K562 (cell line): ENCODE measurements around the gene YJEFN3. TPM values are rescaled to one million over a fixed set of nuclear protein-coding genes. Genes with fewer than 3 reads are reported as not detected.

ENCODE experiments used
- ARNT ChIP-seq, 2 experiments: fragments of 450-650 bp; IDR thresholded peaks; 2 replicates each; pipeline ENCODE4 v1.6.1; 2016; ENCODE audit warnings: mild to moderate bottlenecking in 1 of 2
- ATF7 ChIP-seq: fragments of 450-650 bp; IDR thresholded peaks from 2 replicates; pipeline ENCODE4 v1.7.1; 2014; ENCODE audit warnings: mild to moderate bottlenecking, moderate library complexity
- BCOR ChIP-seq: fragments of 450-650 bp; IDR thresholded peaks from 2 replicates; pipeline ENCODE4 v1.6.1; 2016
- BRD9 ChIP-seq: fragments of 450-650 bp; IDR thresholded peaks from 2 replicates; pipeline ENCODE4 v1.6.1; 2018; ENCODE audit warnings: low read depth; ENCODE audit not compliant: partially characterized antibody
- C11orf30 ChIP-seq: fragments of 450-650 bp; IDR thresholded peaks from 2 replicates; pipeline ENCODE4 v1.6.1; 2016; ENCODE audit warnings: low read depth, mild to moderate bottlenecking
- COPS2 ChIP-seq: fragments of 450-650 bp; conservative IDR thresholded peaks from 2 replicates; pipeline ENCODE4 v1.6.1; 2016; ENCODE audit warnings: mild to moderate bottlenecking, moderate library complexity
- CTCF ChIP-seq, 3 experiments: IDR thresholded peaks in 2 of 3; conservative IDR thresholded peaks in 1 of 3; 2 replicates each; pipeline ENCODE4 v1.5.1; 2011 to 2012; ENCODE audit warnings: low read length in 3 of 3, mild to moderate bottlenecking in 3 of 3, control low read depth in 2 of 3, improper control_type of control experiment in 1 of 3, inconsistent platforms in 1 of 3, low read depth in 1 of 3, mixed read lengths in 1 of 3, moderate library complexity in 1 of 3; ENCODE audit not compliant: insufficient read depth in 2 of 3
- ELF1 ChIP-seq: fragments of 200-800 bp; sonication (Bioruptor generic); IDR thresholded peaks from 2 replicates; pipeline ENCODE4 v1.6.1; 2016; ENCODE audit warnings: missing genetic modification characterization, missing compliant biosample characterization
- FOXA3 ChIP-seq, 2 experiments: fragments of 450-650 bp in 1 of 2; sonication (generic) in 1 of 2; formaldehyde crosslinking; IDR thresholded peaks in 1 of 2; conservative IDR thresholded peaks in 1 of 2; 2 replicates each; pipeline versions ENCODE4 v1.4.0 to v1.8.0; 2020 to 2022; ENCODE audit warnings: mild to moderate bottlenecking in 2 of 2, missing genetic modification reagents in 1 of 2
- HDAC2 ChIP-seq: fragments of 450-650 bp; IDR thresholded peaks from 2 replicates; pipeline ENCODE4 v1.6.1; 2016; ENCODE audit warnings: mild to moderate bottlenecking
- NCOA2 ChIP-seq, 2 experiments: fragments of 450-650 bp; IDR thresholded peaks; 2 replicates each; pipeline ENCODE4 v1.6.1; 2018; ENCODE audit warnings: mild to moderate bottlenecking in 2 of 2, moderate library complexity in 1 of 2; ENCODE audit not compliant: partially characterized antibody in 2 of 2
- NR4A1 ChIP-seq, 2 experiments: fragments of 250-450 bp in 1 of 2; fragments of 450-650 bp in 1 of 2; sonication (Bioruptor Pico) in 1 of 2; IDR thresholded peaks; 2 replicates each; pipeline versions ENCODE4 v1.4.0 to v1.6.1; 2016 to 2020; ENCODE audit warnings: mild to moderate bottlenecking in 2 of 2, missing compliant biosample characterization in 1 of 2, missing genetic modification characterization in 1 of 2, moderate library complexity in 1 of 2
- OTX1 ChIP-seq: fragments of 450-650 bp; formaldehyde crosslinking; IDR thresholded peaks from 2 replicates; pipeline ENCODE4 v1.4.0; 2022; ENCODE audit warnings: mild to moderate bottlenecking
- POU5F1 ChIP-seq: fragments of 150-350 bp; IDR thresholded peaks from 2 replicates; pipeline ENCODE4 v1.6.1; 2014; ENCODE audit warnings: borderline replicate concordance, low read length, low read depth, mild to moderate bottlenecking; ENCODE audit not compliant: partially characterized antibody
- PRMT5 ChIP-seq: sonication (generic); formaldehyde crosslinking; IDR thresholded peaks from 2 replicates; pipeline ENCODE4 v1.5.0; 2020; ENCODE audit warnings: missing genetic modification reagents
- RBFOX2 ChIP-seq: fragments of 200-400 bp; formaldehyde crosslinking; IDR thresholded peaks from 2 replicates; pipeline ENCODE4 v1.6.1; 2017; ENCODE audit warnings: low read depth, mild to moderate bottlenecking, low read length, moderate library complexity
- SMAD1 ChIP-seq: fragments of 150-350 bp; IDR thresholded peaks from 2 replicates; pipeline ENCODE4 v1.6.1; 2014; ENCODE audit warnings: low read length, low read depth; ENCODE audit not compliant: partially characterized antibody
- SP2 ChIP-seq: IDR thresholded peaks from 2 replicates; pipeline ENCODE4 v1.6.1; 2011; ENCODE audit warnings: mild to moderate bottlenecking, low read depth, low read length, moderate library complexity; ENCODE audit not compliant: poor library complexity, severe bottlenecking; ENCODE audit errors: extremely low read depth
- TBP ChIP-seq: optimal IDR thresholded peaks from 2 replicates; pipeline ENCODE3; 2011; ENCODE audit warnings: low read depth, low read length, improper control_type of control experiment
- THRB ChIP-seq: fragments of 450-650 bp; formaldehyde crosslinking; conservative IDR thresholded peaks from 2 replicates; pipeline ENCODE4 v1.4.0; 2022; ENCODE audit warnings: mild to moderate bottlenecking, missing genetic modification characterization
- TRIM24 ChIP-seq, 2 experiments: fragments of 450-650 bp; IDR thresholded peaks; 2 replicates each; pipeline ENCODE4 v1.6.1; 2016
- ZNF324 ChIP-seq: fragments of 250-450 bp; sonication (Bioruptor Pico); IDR thresholded peaks from 2 replicates; pipeline ENCODE4 v1.4.0; 2020; ENCODE audit warnings: mild to moderate bottlenecking
- ZNF41 ChIP-seq: fragments of 250-450 bp; sonication (Bioruptor Pico); conservative IDR thresholded peaks from 2 replicates; pipeline ENCODE4 v1.4.0; 2020; ENCODE audit warnings: mild to moderate bottlenecking
- ZNF445 ChIP-seq: fragments of 250-450 bp; sonication (Bioruptor Pico); IDR thresholded peaks from 2 replicates; pipeline ENCODE4 v1.4.0; 2020; ENCODE audit warnings: low read depth, mild to moderate bottlenecking, moderate library complexity
- ZNF583 ChIP-seq: fragments of 250-450 bp; sonication (Bioruptor Pico); IDR thresholded peaks from 2 replicates; pipeline ENCODE4 v1.4.0; 2020
- polyA plus RNA-seq, 8 experiments: library from polyadenylated mRNA; depleted of rRNA in 4 of 8; stranded (reverse) in 5 of 8; unstranded in 3 of 8; fragments of >200 nt; fragmentation: Nextera tagmentation in 2 of 8; fragmentation: Illumina TruSeq in 1 of 8; extraction: Ambion mirVana in 2 of 8; extraction: Trizol in 1 of 8; gene quantifications; 2 replicates each; pipeline versions ENCODE4 v1.2.1 to v1.2.3, GENCODE V29; 2011 to 2014; ENCODE audit warnings: inconsistent platforms in 1 of 8, missing spikeins in 1 of 8
- total RNA-seq, 7 experiments: library from RNA; depleted of rRNA in 6 of 7; stranded (reverse); fragments of >200 nt in 6 of 7; fragmentation: Illumina TruSeq in 2 of 7; extraction: Trizol in 2 of 7; gene quantifications; 2 replicates each; pipeline versions ENCODE4 v1.2.1 to v1.2.3, GENCODE V29; 2011 to 2021; ENCODE audit warnings: low replicate concordance in 1 of 7

Gene YJEFN3
- total and polyA plus RNA-seq, 9 of the 15 experiments (the other 6 are each of a cell fraction or from before 2014, with no cell fraction given) = 0.04 to 5.8 (median 1.3) TPM; not detected in 1

- TF ChIP-seq THRB (0 out of 2 replicates have a peak, but pooled peaks have one; percentile 18), FOXA3 (CRISPR knock-in tag; conservative IDR thresholded peaks at IDR 0.05 in 1 of 2, IDR thresholded peaks at IDR 0.05 in 1 of 2) (0 out of 4 replicates have a peak, but pooled peaks of 1 of the 2 experiments have one; percentile 42), HDAC2 (no peak), RBFOX2 (no peak), TRIM24 (IDR thresholded peaks at IDR 0.05) (no peak), POU5F1 (no peak), ARNT (IDR thresholded peaks at IDR 0.05) (no peak), COPS2 (no peak), NR4A1 (CRISPR knock-in tag; IDR thresholded peaks at IDR 0.05) (no peak), NR4A1 (tag; IDR thresholded peaks at IDR 0.05) (no peak), C11orf30 (no peak), ZNF41 (CRISPR knock-in tag) (no peak), ELF1 (tag) (no peak), ZNF583 (CRISPR knock-in tag) (no peak), OTX1 (CRISPR knock-in tag) (no peak), ZNF324 (CRISPR knock-in tag) (no peak), SMAD1 (no peak), ATF7 (peak; percentile 27; the same call in 1 of the 2 replicates), NCOA2 (IDR thresholded peaks at IDR 0.05; ENCODE audit: partially characterized antibody in 2 of 2) (no peak), SP2 (no peak), ZNF445 (CRISPR knock-in tag) (no peak), CTCF (IDR thresholded peaks at IDR 0.05 in 2 of 3, conservative IDR thresholded peaks at IDR 0.05 in 1 of 3; ENCODE audit: insufficient read depth in 2 of 3, low read depth in 1 of 3, low read length in 3 of 3) (peak; percentile 71 to 91 (median 89)), BCOR (no peak), PRMT5 (CRISPR knock-in tag) (no peak), BRD9 (peak; percentile 20), TBP (no peak)
Observed at GRCh38 chr19:19490214-19490968, 38.3 kb upstream of the YJEFN3 start (continued).
